ENCODE measurements around the gene CDK15. TPM values are rescaled to one million over a fixed set of nuclear protein-coding genes. Genes with fewer than 3 reads are reported as not detected.

The CDK15 gene
- total RNA-seq, 2 donors from 2014 or later = 1.5 to 8.3 TPM

- ATAC-seq (ENCODE audit: insufficient number of reproducible peaks, low FRiP score, low read depth) (no peak), DNase-seq (ENCODE audit: low spot score) (no peak)
- no peak for TF ChIP-seq CTCF (IDR thresholded peaks at IDR 0.05)
- no peaks in the 10 kb centered on the region for H3K9me3 ChIP-seq
- no peak overlapping the region for H3K4me3 ChIP-seq
- H3K27me3 ChIP-seq (replicated peaks; ENCODE audit: insufficient read depth) = no peaks in the 10 kb centered on the region
- H3K4me1 ChIP-seq (ENCODE audit: control insufficient read depth in 1 of 2, low read depth in 2 of 2) = no peaks in the 10 kb centered on the region
- H3K27ac ChIP-seq = no peak overlapping the region
- no peaks in the 10 kb centered on the region for H3K36me3 ChIP-seq
Measured at GRCh38 chr2:201938781-201939180, 132.4 kb downstream of the CDK15 start.

GRCh38 chr2:201939453-201939941 is 133.2 kb downstream of the CDK15 start:
- H3K27me3 ChIP-seq (replicated peaks; ENCODE audit: insufficient read depth) = no peaks in the 10 kb centered on the region
- H3K4me3 ChIP-seq = no peak overlapping the region
- ATAC-seq (ENCODE audit: insufficient number of reproducible peaks, low FRiP score, low read depth) (no peak), DNase-seq (ENCODE audit: low spot score) (no peak)
- no peaks in the 10 kb centered on the region for H3K9me3 ChIP-seq
- no peak for TF ChIP-seq CTCF (IDR thresholded peaks at IDR 0.05)
- H3K27ac ChIP-seq = no peak overlapping the region
- no peaks in the 10 kb centered on the region for H3K36me3 ChIP-seq
- no peaks in the 10 kb centered on the region for H3K4me1 ChIP-seq (ENCODE audit: control insufficient read depth in 1 of 2, low read depth in 2 of 2)

- no peak for DNase-seq (ENCODE audit: low spot score)
- no peaks in the 10 kb centered on the region for H3K36me3 ChIP-seq
- no peak overlapping the region for H3K27ac ChIP-seq
- H3K4me1 ChIP-seq (ENCODE audit: control insufficient read depth in 1 of 2, low read depth in 2 of 2) = no peaks in the 10 kb centered on the region
- TF ChIP-seq CTCF (IDR thresholded peaks at IDR 0.05) = no peak
- no peaks in the 10 kb centered on the region for H3K9me3 ChIP-seq
- H3K4me3 ChIP-seq = no peak overlapping the region
- H3K27me3 ChIP-seq (replicated peaks; ENCODE audit: insufficient read depth) = no peaks in the 10 kb centered on the region
- ATAC-seq (ENCODE audit: insufficient number of reproducible peaks, low FRiP score, low read depth) = no peak
Measured at GRCh38 chr2:201942531-201942930, 136.2 kb downstream of the CDK15 start.

Other genes starting within 250 kb of the CDK15 start
- gene TMEM237, start 163.0 kb upstream of the CDK15 start, total RNA-seq = 10 to 100 TPM; 43.2 to 45.6 TPM
- 1 to 10 TPM in 1 of 2 donors, not detected in 1; 5.5 TPM for gene MPP4, start 107.9 kb upstream of the CDK15 start, total RNA-seq
- gene ALS2, start 25.6 kb upstream of the CDK15 start, total RNA-seq = 10 to 100 TPM; 34.5 to 45.1 TPM
- gene FZD7, start 227.3 kb downstream of the CDK15 start, total RNA-seq = 10 to 100 TPM; 14.0 to 14.4 TPM

Data from thoracic aorta (tissue), 2 donors.